Smooth muscle cell (in vitro differentiated cells): ENCODE results near the gene TMED4. TPM values are rescaled to one million over a fixed set of nuclear protein-coding genes. Genes with fewer than 3 reads are reported as not detected.

Experiments
- DNase-seq: peaks from one replicate; lab custom pipeline; 2025; ENCODE audit not compliant: unreplicated experiment; lab: John Stamatoyannopoulos, UW
- H2AFZ ChIP-seq: fragments of 200-600 bp; sonication (generic); 2 replicates; pipeline ENCODE4 v1.6.0; 2016; ENCODE audit warnings: antibody characterized with exemption, low read depth, mild to moderate bottlenecking
- H3F3A ChIP-seq: fragments of 200-600 bp; sonication (generic); 2 replicates; pipeline ENCODE4 v1.6.0; 2017; ENCODE audit warnings: antibody characterized with exemption, low read depth
- H3K27ac ChIP-seq: fragments of 200-600 bp; sonication (generic); 2 replicates; pipeline ENCODE4 v1.5.1; 2016; ENCODE audit warnings: low read depth, mild to moderate bottlenecking
- H3K27me3 ChIP-seq: fragments of 200-600 bp; sonication (generic); 2 replicates; pipeline ENCODE4 v1.6.1; 2016; ENCODE audit warnings: low read depth, mild to moderate bottlenecking
- H3K36me3 ChIP-seq: fragments of 200-600 bp; sonication (generic); 2 replicates; pipeline ENCODE4 v1.5.1; 2016; ENCODE audit warnings: low read depth
- H3K4me1 ChIP-seq: fragments of 200-600 bp; sonication (generic); 2 replicates; pipeline ENCODE4 v1.5.1; 2016; ENCODE audit warnings: low read depth
- H3K4me2 ChIP-seq: fragments of 200-600 bp; sonication (generic); 2 replicates; pipeline ENCODE4 v1.6.0; 2016; ENCODE audit warnings: mild to moderate bottlenecking
- H3K4me3 ChIP-seq: fragments of 200-600 bp; sonication (generic); 2 replicates; pipeline ENCODE4 v1.5.1; 2016; ENCODE audit warnings: mild to moderate bottlenecking
- H3K79me2 ChIP-seq: fragments of 200-600 bp; sonication (generic); 2 replicates; pipeline ENCODE4 v1.6.0; 2016; ENCODE audit warnings: low read depth, mild to moderate bottlenecking
- H3K9ac ChIP-seq: fragments of 200-600 bp; sonication (generic); 2 replicates; pipeline ENCODE4 v1.6.0; 2016; ENCODE audit warnings: low read depth
- H3K9me3 ChIP-seq: fragments of 200-600 bp; sonication (generic); replicated peaks from 2 replicates; pipeline ENCODE4 v1.5.1; 2016; ENCODE audit warnings: low read depth
- H4K20me1 ChIP-seq: fragments of 200-600 bp; sonication (generic); 2 replicates; pipeline ENCODE4 v1.6.0; 2016; ENCODE audit warnings: low read depth
- WGBS: methylation state at CpG from one replicate; pipeline ENCODE4 v1.1.7; 2016; ENCODE audit warnings: low lambda C conversion rate; 5-methylcytosine and 5-hydroxymethylcytosine counted together
- polyA plus RNA-seq: library from polyadenylated mRNA; unstranded; fragments of >200 nt; fragmentation: Nextera tagmentation; extraction: Ambion mirVana; gene quantifications from 2 replicates; pipeline ENCODE4 v1.2.1, GENCODE V29; 2016
- total RNA-seq: library from RNA; depleted of rRNA; stranded (reverse); fragments of >200 nt; gene quantifications from 2 replicates; pipeline ENCODE4 v1.2.3, GENCODE V29; 2014
- TF ChIP-seq, protein P1 (sequence below): fragments of 200-600 bp; sonication (generic); IDR thresholded peaks from 2 replicates; pipeline ENCODE4 v1.5.1; 2017; ENCODE audit warnings: borderline replicate concordance, mild to moderate bottlenecking, antibody characterized with exemption; ENCODE audit not compliant: insufficient read depth, poor library complexity, severe bottlenecking

Gene TMED4
- total and polyA plus RNA-seq, 2 experiments from 2014 or later = 38.4 to 50.8 TPM

DNA sequence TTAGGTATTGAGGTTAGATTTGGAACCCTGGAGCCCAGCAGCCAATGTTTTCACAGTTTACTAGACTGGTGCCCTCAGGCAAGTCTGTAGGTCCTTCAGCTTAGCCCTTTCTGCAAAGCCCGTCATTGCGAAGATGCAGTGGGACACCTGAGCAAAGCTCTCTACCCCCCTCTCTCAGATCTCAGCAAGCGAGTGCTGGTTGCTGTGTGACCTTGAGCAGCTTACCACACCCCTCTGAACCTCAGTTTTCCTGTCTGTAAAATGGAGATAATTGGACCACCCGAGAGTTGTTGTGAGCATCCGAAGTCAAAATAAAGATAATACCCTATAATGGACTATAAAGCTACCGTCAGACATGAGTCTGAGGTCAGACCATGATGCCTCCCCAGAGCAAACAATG, 44.6 kb downstream of the TMED4 start:
- 93% methylated on average over 6 of the region's 6 CpGs for WGBS
- no peak overlapping the region for H3K9ac ChIP-seq
- no peaks in the 10 kb centered on the region for H3K9me3 ChIP-seq
- no peaks in the 10 kb centered on the region for H3F3A ChIP-seq
- DNase-seq = no peak
- no peaks in the 10 kb centered on the region for H3K36me3 ChIP-seq
- H3K4me1 ChIP-seq = no peaks in the 10 kb centered on the region
- no peaks in the 10 kb centered on the region for H3K79me2 ChIP-seq
- H3K27me3 ChIP-seq = no peaks in the 10 kb centered on the region
- H3K27ac ChIP-seq = no peak overlapping the region
- TF ChIP-seq, protein P1, sequence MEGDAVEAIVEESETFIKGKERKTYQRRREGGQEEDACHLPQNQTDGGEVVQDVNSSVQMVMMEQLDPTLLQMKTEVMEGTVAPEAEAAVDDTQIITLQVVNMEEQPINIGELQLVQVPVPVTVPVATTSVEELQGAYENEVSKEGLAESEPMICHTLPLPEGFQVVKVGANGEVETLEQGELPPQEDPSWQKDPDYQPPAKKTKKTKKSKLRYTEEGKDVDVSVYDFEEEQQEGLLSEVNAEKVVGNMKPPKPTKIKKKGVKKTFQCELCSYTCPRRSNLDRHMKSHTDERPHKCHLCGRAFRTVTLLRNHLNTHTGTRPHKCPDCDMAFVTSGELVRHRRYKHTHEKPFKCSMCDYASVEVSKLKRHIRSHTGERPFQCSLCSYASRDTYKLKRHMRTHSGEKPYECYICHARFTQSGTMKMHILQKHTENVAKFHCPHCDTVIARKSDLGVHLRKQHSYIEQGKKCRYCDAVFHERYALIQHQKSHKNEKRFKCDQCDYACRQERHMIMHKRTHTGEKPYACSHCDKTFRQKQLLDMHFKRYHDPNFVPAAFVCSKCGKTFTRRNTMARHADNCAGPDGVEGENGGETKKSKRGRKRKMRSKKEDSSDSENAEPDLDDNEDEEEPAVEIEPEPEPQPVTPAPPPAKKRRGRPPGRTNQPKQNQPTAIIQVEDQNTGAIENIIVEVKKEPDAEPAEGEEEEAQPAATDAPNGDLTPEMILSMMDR = no peak
- no peak overlapping the region for H3K4me2 ChIP-seq
- no peak overlapping the region for H3K4me3 ChIP-seq
- H2AFZ ChIP-seq = no peak overlapping the region
- no peaks in the 10 kb centered on the region for H4K20me1 ChIP-seq

DNA sequence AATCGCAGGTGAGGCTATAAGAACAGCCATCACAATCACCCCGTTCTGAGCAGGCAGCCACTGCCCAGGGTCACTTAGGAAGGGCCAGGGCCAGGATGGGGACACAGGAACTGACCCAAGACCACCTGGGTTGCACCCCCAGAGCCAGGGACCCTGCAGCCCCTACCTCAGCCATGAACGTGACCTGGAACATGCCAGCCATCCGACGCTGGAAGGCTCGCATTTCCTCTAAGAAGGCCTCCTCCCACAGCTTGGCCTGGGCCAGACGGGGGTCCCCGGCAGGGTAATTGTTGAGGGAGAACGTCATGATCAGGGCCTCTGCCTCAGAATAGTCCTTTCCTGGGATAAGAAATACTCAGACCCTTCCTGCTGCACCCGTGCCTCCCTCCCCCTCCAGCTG, 45.9 kb downstream of the TMED4 start:
- Histone ChIP-seq H3K27me3 (no peaks in the 10 kb centered on the region), H3K9me3 (no peaks in the 10 kb centered on the region), H3K79me2 (no peaks in the 10 kb centered on the region), H3F3A (no peaks in the 10 kb centered on the region), H3K27ac (no peak overlapping the region), H3K9ac (no peak overlapping the region), H3K36me3 (no peaks in the 10 kb centered on the region), H3K4me3 (no peak overlapping the region), H3K4me1 (no peaks in the 10 kb centered on the region), H2AFZ (no peak overlapping the region), H3K4me2 (no peak overlapping the region), H4K20me1 (no peaks in the 10 kb centered on the region)
- WGBS = 88% methylated on average over 10 of the region's 10 CpGs
- no peak for DNase-seq
- TF ChIP-seq, protein P1 = no peak

DNA sequence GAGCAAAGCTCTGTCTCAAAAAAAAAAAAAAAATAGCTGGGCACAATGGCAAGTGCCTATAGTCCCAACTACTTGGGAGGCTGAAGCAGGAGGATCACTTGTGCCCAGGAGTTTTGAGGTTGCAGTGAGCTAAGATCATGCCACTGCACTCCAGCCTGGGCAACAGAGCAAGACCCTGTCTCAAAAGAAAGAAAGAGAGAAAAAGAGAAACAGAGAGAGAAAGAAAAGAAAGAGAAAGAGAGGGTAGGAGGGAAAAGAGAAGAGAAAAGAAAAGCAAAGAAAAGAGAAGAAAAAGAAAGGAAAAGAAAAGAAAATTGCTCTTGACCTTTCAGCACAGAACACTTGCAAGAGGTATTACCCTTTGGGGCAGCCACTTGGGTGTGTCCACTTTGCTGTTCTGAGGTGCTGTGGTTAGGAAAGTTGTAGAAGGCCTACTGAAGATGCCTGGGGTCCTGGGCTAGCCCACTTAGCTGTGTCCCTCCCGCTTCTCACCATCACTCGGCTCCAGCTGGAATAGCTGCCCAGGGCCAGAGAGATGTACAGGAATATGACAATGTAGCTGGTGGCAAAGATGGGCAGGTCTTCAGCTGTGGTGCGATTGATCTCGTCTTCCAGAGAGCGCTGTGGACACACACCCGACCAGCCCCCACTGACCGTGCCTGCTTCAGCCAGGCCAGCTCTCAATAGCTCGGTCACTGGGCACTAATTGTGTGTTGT, 46.5 kb downstream of the TMED4 start:
- H4K20me1 ChIP-seq = no peaks in the 10 kb centered on the region
- no peak overlapping the region for H3K4me3 ChIP-seq
- no peak overlapping the region for H3K9ac ChIP-seq
- no peaks in the 10 kb centered on the region for H3F3A ChIP-seq
- no peaks in the 10 kb centered on the region for H3K36me3 ChIP-seq
- H3K4me1 ChIP-seq = no peaks in the 10 kb centered on the region
- H2AFZ ChIP-seq = no peak overlapping the region
- DNase-seq = no peak
- H3K79me2 ChIP-seq = no peaks in the 10 kb centered on the region
- TF ChIP-seq, protein P1 = no peak
- no peaks in the 10 kb centered on the region for H3K9me3 ChIP-seq
- 93% methylated on average over 8 of the region's 8 CpGs for WGBS
- H3K27me3 ChIP-seq = no peaks in the 10 kb centered on the region
- no peak overlapping the region for H3K4me2 ChIP-seq
- H3K27ac ChIP-seq = no peak overlapping the region

DNA sequence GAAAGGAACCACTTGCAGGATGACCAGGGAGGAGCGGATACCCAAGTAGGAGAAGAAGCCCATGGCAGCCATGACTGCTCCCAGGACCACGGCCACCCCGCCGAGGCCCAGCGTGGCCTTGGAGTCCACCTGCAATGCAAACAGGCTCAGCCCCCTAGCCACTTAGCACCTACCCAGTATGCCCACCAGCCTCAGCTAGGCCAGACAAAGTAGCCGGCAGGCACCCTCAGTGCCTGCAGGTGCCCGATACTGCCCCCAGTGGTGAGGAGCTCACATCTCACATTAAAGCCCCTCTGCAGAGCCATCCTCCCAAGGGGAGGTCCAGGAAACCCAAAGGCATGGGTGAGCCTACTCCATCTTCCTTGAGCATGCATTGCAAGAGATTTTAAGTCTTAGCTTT, 47.5 kb downstream of the TMED4 start:
- Histone ChIP-seq H3K4me3 (no peak overlapping the region), H3K36me3 (no peaks in the 10 kb centered on the region), H3K27me3 (no peaks in the 10 kb centered on the region), H3K79me2 (no peaks in the 10 kb centered on the region), H3K9ac (no peak overlapping the region), H3K4me2 (no peak overlapping the region), H3K4me1 (no peaks in the 10 kb centered on the region), H3K9me3 (no peaks in the 10 kb centered on the region), H4K20me1 (no peaks in the 10 kb centered on the region), H3K27ac (no peak overlapping the region), H2AFZ (no peak overlapping the region), H3F3A (no peaks in the 10 kb centered on the region)
- 50% methylated on average over 7 of the region's 7 CpGs for WGBS
- TF ChIP-seq, protein P1 = peak; percentile 46
- no peak for DNase-seq
